Measurements from ENCODE around the gene NACA.
A peak's percentile ranks its signal among the peaks of the same experiment; 100 is the strongest.

DNA sequence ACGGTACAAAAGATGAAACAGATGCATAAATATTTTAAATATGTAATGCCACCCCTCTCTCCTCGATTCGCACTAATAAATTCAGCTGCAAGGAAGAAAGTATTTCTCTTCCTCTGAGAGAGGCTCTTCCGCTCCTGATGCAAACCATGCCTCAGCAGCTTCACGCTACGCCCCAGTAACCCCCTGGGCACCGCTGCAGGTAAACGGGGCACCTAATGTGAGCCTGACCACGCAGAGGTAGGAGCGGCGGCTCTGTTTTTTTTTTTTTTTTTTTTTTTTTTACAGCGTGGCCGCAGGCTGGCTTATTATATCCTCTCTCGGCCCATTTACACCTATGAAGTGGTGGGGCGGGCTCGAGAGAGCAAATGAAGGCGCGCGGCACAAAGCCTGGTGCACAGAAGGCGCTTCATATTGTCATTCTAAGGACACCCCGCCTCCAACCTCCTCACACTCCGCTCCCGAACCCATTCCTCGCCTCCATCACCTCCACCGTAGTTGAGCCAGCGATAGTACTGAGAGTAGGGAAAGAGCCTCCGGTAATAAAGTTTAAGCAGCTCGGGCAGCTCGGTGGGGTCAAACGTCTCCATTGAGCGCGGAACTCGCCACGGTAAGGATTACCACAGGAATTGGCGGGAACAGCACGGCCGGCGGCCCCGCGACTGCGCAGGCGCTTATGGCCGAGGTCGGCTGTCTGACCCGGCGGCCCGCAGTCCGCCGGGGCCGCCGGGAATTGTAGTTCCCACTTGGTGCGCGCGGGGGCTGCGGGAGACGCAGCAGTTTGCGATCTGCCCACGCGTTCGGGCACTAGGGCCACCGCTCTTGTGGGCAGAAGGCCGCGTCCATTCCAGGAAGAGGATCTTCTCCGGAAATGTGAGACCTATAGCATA lies 26.9 kb upstream of the NACA start, which contains the start of gene PRIM1:
- TF ChIP-seq, protein P1, sequence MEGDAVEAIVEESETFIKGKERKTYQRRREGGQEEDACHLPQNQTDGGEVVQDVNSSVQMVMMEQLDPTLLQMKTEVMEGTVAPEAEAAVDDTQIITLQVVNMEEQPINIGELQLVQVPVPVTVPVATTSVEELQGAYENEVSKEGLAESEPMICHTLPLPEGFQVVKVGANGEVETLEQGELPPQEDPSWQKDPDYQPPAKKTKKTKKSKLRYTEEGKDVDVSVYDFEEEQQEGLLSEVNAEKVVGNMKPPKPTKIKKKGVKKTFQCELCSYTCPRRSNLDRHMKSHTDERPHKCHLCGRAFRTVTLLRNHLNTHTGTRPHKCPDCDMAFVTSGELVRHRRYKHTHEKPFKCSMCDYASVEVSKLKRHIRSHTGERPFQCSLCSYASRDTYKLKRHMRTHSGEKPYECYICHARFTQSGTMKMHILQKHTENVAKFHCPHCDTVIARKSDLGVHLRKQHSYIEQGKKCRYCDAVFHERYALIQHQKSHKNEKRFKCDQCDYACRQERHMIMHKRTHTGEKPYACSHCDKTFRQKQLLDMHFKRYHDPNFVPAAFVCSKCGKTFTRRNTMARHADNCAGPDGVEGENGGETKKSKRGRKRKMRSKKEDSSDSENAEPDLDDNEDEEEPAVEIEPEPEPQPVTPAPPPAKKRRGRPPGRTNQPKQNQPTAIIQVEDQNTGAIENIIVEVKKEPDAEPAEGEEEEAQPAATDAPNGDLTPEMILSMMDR (IDR thresholded peaks at IDR 0.05) = peak in 3 of 4 donors; percentile 11 to 33 (median 26)
- TF ChIP-seq POLR2A (IDR thresholded peaks at IDR 0.05) = peak; percentile 48
